OCI-LY7 (cell line): ENCODE measurements around the gene MMAB. TPM values are rescaled to one million over a fixed set of nuclear protein-coding genes. Genes with fewer than 3 reads are reported as not detected.

ENCODE experiments used
- BruUV-seq: library from RNA; stranded (reverse); fragments of 400-500 nt; replicated peaks from 2 replicates; lab custom pipeline; 2021; lab: Mats Ljungman, UMichigan
- CTCF ChIA-PET: fragments of 300-600 bp; sonication (Branson Sonifier 250); formaldehyde crosslinking; loops from one replicate; lab custom pipeline; 2022; ENCODE audit warnings: antibody characterized with exemption; ENCODE audit not compliant: unreplicated experiment; lab: Charles Lee
- POLR2A ChIA-PET: fragments of 300-600 bp; sonication (Branson Sonifier 250); formaldehyde crosslinking; loops from one replicate; lab custom pipeline; 2022; ENCODE audit warnings: antibody characterized with exemption; lab: Charles Lee
- DNase-seq: peaks from one replicate; pipeline ENCODE4 v3.0.0-alpha.2; 2015; ENCODE audit warnings: low spot score
- H2AFZ ChIP-seq: fragments of 200-600 bp; sonication (generic), shearing (Covaris generic); 2 replicates; pipeline ENCODE4 v1.6.1; 2014; ENCODE audit warnings: mild to moderate bottlenecking, antibody characterized with exemption, low read length, moderate library complexity
- H3K27ac ChIP-seq: fragments of 200-600 bp; sonication (generic); 2 replicates; pipeline ENCODE4 v1.5.1; 2014; ENCODE audit warnings: mixed run types, low read depth, mild to moderate bottlenecking, moderate library complexity, low read length, inconsistent platforms; ENCODE audit not compliant: poor library complexity, severe bottlenecking
- H3K36me3 ChIP-seq: fragments of 200-600 bp; sonication (generic); 2 replicates; pipeline ENCODE4 v1.6.1; 2014; ENCODE audit warnings: mild to moderate bottlenecking, antibody characterized with exemption, low read length, moderate library complexity, mixed read lengths; ENCODE audit not compliant: insufficient read depth
- H3K4me1 ChIP-seq: fragments of 200-600 bp; sonication (generic); 2 replicates; pipeline ENCODE4 v1.5.1; 2014; ENCODE audit warnings: mild to moderate bottlenecking, low read length; ENCODE audit not compliant: insufficient read depth, poor library complexity, severe bottlenecking
- H3K4me2 ChIP-seq: fragments of 200-600 bp; sonication (generic); 2 replicates; pipeline ENCODE4 v1.6.1; 2014; ENCODE audit warnings: mild to moderate bottlenecking, low read length
- H3K4me3 ChIP-seq: fragments of 200-600 bp; sonication (generic); 2 replicates; pipeline ENCODE4 v1.5.1; 2014; ENCODE audit warnings: mild to moderate bottlenecking, low read depth, low read length; ENCODE audit not compliant: poor library complexity, severe bottlenecking
- H3K79me2 ChIP-seq: fragments of 200-600 bp; sonication (generic); 2 replicates; pipeline ENCODE4 v1.6.1; 2016; ENCODE audit warnings: low read depth, mild to moderate bottlenecking, low read length, moderate library complexity, mixed read lengths; ENCODE audit not compliant: insufficient read depth
- H3K9me2 ChIP-seq: fragments of 200-600 bp; sonication (generic); 2 replicates; pipeline ENCODE4 v1.6.1; 2016; ENCODE audit warnings: mild to moderate bottlenecking, low read length, mixed read lengths; ENCODE audit not compliant: insufficient read depth
- H3K9me3 ChIP-seq: fragments of 200-600 bp; sonication (generic); 2 replicates; pipeline ENCODE4 v1.6.1; 2014; ENCODE audit warnings: mild to moderate bottlenecking, mixed run types, low read length, mixed read lengths
- H4K20me1 ChIP-seq: fragments of 200-600 bp; sonication (generic); 2 replicates; pipeline ENCODE4 v1.6.1; 2014; ENCODE audit warnings: mild to moderate bottlenecking, antibody characterized with exemption, low read length, moderate library complexity, mixed read lengths; ENCODE audit not compliant: insufficient read depth
- CTCF ChIP-seq: fragments of 200-600 bp; sonication (generic); conservative IDR thresholded peaks from 2 replicates; pipeline ENCODE4 v1.5.1; 2014; ENCODE audit warnings: mild to moderate bottlenecking, antibody characterized with exemption, low read length, moderate library complexity, mixed read lengths
- EZH2phosphoT487 ChIP-seq: fragments of 200-600 bp; sonication (generic); IDR thresholded peaks from 2 replicates; pipeline ENCODE4 v1.6.1; 2018; ENCODE audit warnings: low read depth, borderline replicate concordance, mild to moderate bottlenecking, mixed run types, antibody characterized with exemption, low read length, moderate library complexity, mixed read lengths
- intact Hi-C: fragments of 100-400 bp; cut with micrococcal nuclease; formaldehyde crosslinking; loops from one replicate; pipeline ENCODE4 v1.10.0; 2022; ENCODE audit not compliant: unreplicated experiment
- total RNA-seq, 2 experiments: library from RNA; depleted of rRNA in 1 of 2; stranded (reverse); fragments of >200 nt in 1 of 2; shearing (Covaris generic) in 1 of 2; gene quantifications; 2 replicates each; pipeline ENCODE4 v1.2.3, GENCODE V29; 2014 to 2022

Gene MMAB
- total RNA-seq, 2 experiments from 2014 or later = 59.8 to 90.0 TPM

DNA sequence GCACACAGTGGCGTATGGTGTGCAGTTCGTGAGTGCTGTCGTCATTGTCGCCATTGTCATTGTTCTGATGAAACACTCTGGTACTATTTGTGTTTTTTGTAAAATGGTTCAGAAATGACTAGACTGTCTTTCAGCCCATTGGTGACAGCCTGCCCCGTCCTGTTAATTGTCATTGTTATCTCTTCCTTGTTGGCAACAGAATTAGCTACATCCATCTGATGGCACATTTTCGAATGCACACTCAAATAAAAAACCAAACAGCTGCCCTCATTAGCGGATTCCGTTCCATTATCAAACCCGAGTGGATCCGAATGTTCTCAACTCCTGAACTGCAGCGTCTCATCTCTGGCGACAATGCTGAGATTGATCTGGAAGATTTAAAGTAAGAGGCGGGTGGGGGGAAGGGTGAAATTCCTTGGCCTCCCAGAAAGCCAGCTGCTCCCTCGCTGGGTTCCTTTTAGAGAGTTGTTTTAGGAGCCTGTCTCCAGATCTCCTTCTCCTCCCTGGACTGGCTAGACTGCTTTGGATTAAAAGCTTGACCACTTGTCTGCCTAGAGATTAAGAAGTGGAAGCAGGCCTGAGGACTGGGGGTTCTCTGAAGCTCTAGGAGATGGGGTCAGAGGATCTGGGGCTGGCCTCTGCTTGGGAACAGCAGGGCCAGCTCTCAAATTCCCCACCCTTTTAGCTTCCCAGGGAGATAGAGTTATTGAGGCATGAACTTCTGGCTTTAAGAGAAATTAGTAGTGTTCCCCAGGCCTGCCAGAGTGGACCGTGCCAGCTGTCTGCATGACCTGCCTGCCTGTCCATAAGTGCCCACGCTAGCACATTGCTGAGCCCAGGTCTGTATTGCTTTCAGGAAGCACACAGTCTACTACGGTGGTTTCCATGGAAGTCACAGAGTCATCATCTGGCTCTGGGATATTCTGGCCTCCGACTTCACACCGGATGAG lies 43.3 kb downstream of the MMAB start:
- TF ChIP-seq CTCF (no peak), EZH2phosphoT487 (no peak)
- Histone ChIP-seq H3K4me1 (no peaks in the 10 kb centered on the region), H4K20me1 (no peaks in the 10 kb centered on the region), H3K4me2 (no peak overlapping the region), H3K27ac (no peak overlapping the region), H3K36me3 (no peaks in the 10 kb centered on the region), H2AFZ (no peak overlapping the region), H3K9me3 (no peaks in the 10 kb centered on the region), H3K79me2 (no peaks in the 10 kb centered on the region), H3K9me2 (no peaks in the 10 kb centered on the region), H3K4me3 (no peak overlapping the region)
- POLR2A ChIA-PET = interaction anchor here (0.8 kb wide), 1 partner anchor 375 kb away, joined by 4 read pairs; no protein-coding TSS in a partner anchor
- no TSS peak for BruUV-seq
- CTCF ChIA-PET = no interaction called here
- no peak for DNase-seq
- intact Hi-C loops = no loop called here

- DNase-seq = no peak
- CTCF ChIA-PET = no interaction called here
These were observed 45.7 kb downstream of the MMAB start for GRCh38 chr12:109527489-109528123.

More at GRCh38 chr12:109527489-109528123, 45.7 kb downstream of the MMAB start:
- Histone ChIP-seq H3K36me3 (0 out of 2 replicates have a peak, but pooled peaks cover under 1% of the 10 kb centered on the region), H3K4me2 (no peak overlapping the region), H3K9me2 (no peaks in the 10 kb centered on the region), H3K27ac (no peak overlapping the region), H2AFZ (no peak overlapping the region), H3K9me3 (no peaks in the 10 kb centered on the region), H4K20me1 (no peaks in the 10 kb centered on the region), H3K4me1 (no peaks in the 10 kb centered on the region), H3K4me3 (no peak overlapping the region), H3K79me2 (no peaks in the 10 kb centered on the region)
- TF ChIP-seq CTCF = no peak
- TF ChIP-seq EZH2phosphoT487 = no peak
- POLR2A ChIA-PET = interaction anchor here (0.5 kb wide), 1 partner anchor 41 kb away, joined by 7 read pairs; no protein-coding TSS in a partner anchor
- intact Hi-C loops = no loop called here
- BruUV-seq = no TSS peak
